Activated T-cell treated with anti-CD3 and anti-CD28 coated beads, Interleukin-2, amount 50 U/mL, for 48 hours (primary cell): ENCODE data around the gene LY86.
"Not testable (repeated sequence)": the region's sequence is repeated elsewhere in the genome, so short reads cannot be mapped to it uniquely, and the experiment has no call there.

Experiments used
- DNase-seq, 2 experiments: peaks; one replicate each; pipeline ENCODE4 v3.0.0-alpha.2; 2020

The LY86 gene

GRCh38 chr6:6655805-6656251 is 67.3 kb downstream of the LY86 start:
- DNase-seq: peak; percentile 53 to 62

DNA sequence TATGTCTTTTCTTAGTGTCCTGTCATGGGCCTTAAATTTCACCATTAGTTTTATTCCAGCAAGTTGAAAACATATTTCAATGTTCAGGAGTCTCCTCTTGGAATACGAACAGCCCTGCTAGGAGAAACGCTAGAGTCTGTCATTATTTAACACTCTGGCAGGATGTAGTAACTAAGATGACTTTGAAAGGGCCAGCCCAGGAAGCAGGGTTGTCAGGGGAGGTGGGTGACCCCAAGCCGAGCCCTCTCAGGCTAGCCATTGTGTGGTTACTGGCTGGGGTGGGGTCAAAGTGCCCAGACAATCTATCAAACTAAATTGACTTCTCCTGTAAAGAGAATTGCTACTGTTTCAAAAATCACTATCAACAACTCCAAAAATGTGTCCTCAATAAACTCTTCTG is 67.8 kb downstream of the LY86 start:
- DNase-seq: peak in 1 of 2 experiments; percentile 37

DNA sequence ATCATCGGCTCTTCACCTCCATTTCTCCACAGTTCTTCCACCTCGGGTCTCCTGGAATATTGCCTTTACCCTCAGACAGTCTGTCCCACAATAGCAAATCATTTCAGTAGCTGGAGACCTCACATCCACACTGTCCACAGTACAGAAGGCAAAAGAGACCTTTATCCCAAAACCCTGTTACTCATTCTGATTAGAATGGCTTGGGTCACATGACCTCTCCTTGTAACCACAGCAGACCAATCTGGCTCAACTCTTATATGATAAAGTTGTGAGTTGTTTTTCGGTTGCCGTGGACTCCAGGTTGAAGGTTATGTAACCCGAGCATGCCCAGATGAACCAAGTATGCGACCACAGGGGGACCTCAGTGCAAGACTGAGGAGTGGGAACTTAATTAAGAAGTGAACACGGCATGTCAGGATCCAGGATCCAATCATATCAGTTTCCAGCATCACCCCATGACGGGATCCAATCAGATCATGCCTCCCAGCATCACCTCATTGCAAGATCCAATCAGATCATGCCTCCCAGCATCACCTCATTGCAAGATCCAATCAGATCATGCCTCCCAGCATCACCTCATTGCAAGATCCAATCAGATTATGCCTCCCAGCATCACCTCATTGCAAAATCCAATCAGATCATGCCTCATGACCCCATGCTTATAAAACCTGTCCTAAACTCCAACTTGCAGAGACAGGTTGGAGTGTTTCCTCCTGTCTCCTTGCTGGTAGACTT is 68.7 kb downstream of the LY86 start:
- DNase-seq: no peak

DNA sequence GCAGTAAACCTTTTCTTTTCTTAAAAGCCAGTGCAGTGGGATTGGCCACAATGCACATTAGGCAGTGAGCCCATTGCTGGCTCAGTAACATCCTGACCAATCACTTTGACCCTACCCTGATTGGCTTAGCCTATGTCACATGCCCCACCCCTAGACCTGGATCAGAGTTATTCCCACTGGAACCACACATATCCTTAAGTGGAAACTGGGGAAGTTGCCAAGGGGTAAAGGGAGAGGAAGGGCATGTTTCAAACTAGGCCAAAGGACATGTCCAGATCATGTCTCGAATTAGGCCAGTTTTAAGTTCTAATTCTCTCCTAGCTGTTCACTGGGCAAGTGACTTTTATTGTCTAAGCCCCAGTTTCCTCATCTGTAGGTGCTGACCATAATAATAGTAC is 69.3 kb downstream of the LY86 start:
- DNase-seq: no peak

GRCh38 chr6:6659600-6660327 is 71.2 kb downstream of the LY86 start:
- DNase-seq: no peak

DNA sequence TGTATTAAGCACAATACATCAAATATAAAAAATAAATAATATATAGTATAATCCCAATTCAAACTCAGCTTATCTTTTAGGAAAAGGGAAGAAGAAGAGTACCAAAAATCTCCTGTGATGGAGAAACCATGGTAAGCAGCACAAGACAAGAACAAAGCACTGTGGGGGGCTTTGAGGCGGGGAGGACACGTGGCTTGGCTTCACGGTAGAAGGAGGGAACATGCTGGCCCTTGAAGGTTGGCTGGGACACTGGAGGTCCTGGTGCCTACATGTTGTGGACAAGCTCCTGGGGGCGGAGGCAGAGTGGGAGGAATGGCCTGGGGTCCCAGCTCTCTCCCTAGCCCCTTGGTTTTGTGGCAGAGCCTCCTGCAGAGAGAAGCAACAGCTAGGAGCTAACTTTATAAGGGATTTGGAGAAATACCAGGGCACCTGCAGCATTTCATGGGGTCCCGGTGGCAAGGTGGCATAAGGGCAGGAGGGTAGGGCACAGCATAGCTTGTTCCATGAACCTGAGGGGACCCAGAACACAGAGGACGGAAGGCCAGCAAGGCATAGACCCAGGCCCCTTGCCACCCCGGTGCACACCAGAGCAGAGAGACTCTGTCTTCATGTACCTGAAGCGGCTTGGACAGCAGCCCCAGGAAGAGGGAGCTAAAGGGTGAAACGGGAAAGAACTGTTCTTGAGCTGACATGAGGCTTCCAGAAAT is 72.0 kb downstream of the LY86 start:
- DNase-seq: no peak

DNA sequence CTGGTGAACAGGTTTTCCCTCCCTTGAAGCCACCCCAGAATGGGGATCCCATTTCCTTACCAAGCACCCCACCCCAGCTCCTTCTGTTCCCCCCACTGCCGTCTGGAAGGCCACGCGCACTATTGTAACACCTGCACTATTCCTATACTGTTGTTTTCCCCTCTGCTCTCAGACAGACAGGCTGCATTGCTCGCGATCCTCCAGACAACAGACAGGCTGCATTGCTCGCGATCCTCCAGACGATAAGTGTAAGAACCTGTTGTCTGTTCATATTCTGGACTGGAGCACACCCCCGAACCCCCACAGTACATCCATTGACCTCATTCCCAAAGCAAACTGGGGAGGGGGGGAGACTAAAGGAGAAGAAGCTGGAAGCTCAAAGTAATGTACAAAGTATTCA is 72.7 kb downstream of the LY86 start:
- DNase-seq: no peak

- DNase-seq: no peak
Measured at GRCh38 chr6:6661684-6662083, 73.2 kb downstream of the LY86 start.

DNA sequence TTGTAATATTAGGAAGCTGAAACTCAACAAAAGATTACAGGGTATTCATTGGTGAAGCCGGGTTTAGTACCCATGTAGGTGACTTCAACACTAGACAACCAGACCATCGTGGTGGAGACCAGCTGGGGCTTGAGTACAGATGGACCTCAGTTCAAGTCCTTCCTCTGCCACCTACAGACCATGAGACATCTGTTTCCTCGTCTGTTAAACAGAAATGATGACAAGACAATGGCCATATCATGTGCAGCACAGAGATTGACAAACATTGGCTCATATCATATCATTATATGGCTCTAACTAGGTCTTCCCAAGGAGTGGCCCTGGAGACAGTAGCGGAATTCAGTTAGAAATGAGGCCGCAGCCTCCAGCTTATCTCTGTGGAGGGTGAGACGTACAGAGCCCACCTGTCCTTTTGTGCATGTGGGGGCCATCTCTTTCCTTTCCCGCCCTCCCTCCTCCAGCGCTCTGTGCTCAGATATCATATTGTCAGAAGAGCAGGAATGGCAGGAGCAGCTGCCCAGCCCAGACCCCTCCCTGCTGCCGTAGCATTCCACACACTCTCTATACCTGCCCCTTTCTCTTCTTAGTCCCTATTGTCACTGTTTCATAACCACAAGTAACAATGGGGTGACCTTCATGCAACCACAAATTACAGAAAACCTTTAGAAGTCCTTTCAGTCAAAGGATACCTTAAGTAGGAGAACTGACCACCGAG is 75.1 kb downstream of the LY86 start:
- no peak for DNase-seq

- no peak for DNase-seq
Measured at GRCh38 chr6:6665555-6666243, 77.2 kb downstream of the LY86 start.

GRCh38 chr6:6670150-6670549 is 81.6 kb downstream of the LY86 start:
- DNase-seq: not testable (repeated sequence)

- no peak for DNase-seq
Measured at GRCh38 chr6:6674872-6675271, 86.4 kb downstream of the LY86 start.

- peak; percentile 89 to 94 for DNase-seq
Measured at GRCh38 chr6:6676910-6677441, 88.5 kb downstream of the LY86 start.

- DNase-seq: no peak
Measured at GRCh38 chr6:6678185-6678671, 89.7 kb downstream of the LY86 start.

- DNase-seq: no peak
Measured at GRCh38 chr6:6678811-6679210, 90.3 kb downstream of the LY86 start.

GRCh38 chr6:6679633-6680032 is 91.1 kb downstream of the LY86 start:
- no peak for DNase-seq

DNA sequence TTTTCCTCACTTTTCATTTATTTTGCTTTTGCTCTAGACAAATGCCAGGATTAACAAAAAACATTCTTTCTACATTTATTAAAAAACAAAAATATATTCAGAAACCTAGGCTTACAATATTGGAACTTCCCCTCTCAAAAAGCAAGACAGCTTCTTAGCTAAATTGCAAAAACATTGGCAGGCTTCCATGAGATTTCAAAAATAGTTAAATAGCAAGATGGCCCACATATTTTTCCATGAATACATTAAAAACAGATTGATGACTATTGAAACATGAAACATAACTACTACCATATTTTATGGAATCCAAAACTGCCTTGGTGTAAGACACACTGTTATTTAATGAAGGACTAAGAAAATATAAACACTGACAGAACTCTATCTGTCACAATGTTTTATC is 92.0 kb downstream of the LY86 start:
- no peak for DNase-seq

- no peak for DNase-seq
Measured at GRCh38 chr6:6681075-6681849, 92.7 kb downstream of the LY86 start.

DNA sequence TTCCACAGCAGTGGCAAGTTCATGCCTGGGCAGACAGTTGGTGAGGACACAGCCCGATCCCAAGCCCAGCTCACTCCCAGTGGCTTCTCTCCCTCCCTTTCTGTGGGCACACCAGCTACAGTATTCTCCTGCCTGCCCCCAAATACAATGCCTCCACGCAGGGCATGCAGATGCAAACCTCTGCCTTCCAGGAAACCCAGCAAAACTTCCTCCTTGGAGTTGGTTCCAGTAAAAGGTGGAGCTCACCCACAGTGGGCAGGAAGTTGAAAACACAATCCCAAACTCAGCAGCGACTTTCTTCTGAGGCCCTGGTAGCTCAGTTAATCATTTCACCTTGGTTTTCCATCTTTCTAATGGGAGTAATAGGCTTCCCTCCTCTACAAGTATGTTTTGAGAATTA is 93.7 kb downstream of the LY86 start:
- DNase-seq: no peak

- DNase-seq: peak; percentile 50 to 55
Measured at GRCh38 chr6:6683969-6684833, 95.7 kb downstream of the LY86 start.
